PC-3 (cell line): ENCODE results near the gene PBX3. TPM values are rescaled to one million over a fixed set of nuclear protein-coding genes. Genes with fewer than 3 reads are reported as not detected.
A peak's percentile ranks its signal among the peaks of the same experiment; 100 is the strongest.

Source experiments
- ATAC-seq: fragments of 200-7000 bp; cut with Tn5 transposase; 2 replicates; pipeline ENCODE4 v1.9.1; 2020; ENCODE audit warnings: mild to moderate bottlenecking, moderate library complexity
- BruUV-seq: library from RNA; stranded (reverse); fragments of 400-500 nt; replicated peaks from 2 replicates; lab custom pipeline; 2021; lab: Mats Ljungman, UMichigan
- CTCF ChIA-PET: fragments of 300-600 bp; sonication (Branson Sonifier 250); formaldehyde crosslinking; loops from one replicate; lab custom pipeline; 2022; ENCODE audit warnings: antibody characterized with exemption; lab: Charles Lee
- POLR2A ChIA-PET: fragments of 300-600 bp; sonication (Branson Sonifier 250); formaldehyde crosslinking; loops from one replicate; lab custom pipeline; 2022; ENCODE audit warnings: antibody characterized with exemption; ENCODE audit not compliant: unreplicated experiment; lab: Charles Lee
- DNase-seq: peaks from one replicate; pipeline ENCODE4 v3.0.0-alpha.2; 2015
- H2AFZ ChIP-seq: fragments of 300-600 bp; sonication (generic); 2 replicates; pipeline ENCODE4 v1.6.0; 2016; ENCODE audit warnings: antibody characterized with exemption, low read length
- H3F3A ChIP-seq: fragments of 300-600 bp; sonication (generic); one replicate; pipeline ENCODE4 v1.6.0; 2017; ENCODE audit warnings: antibody characterized with exemption, low read length, control low read depth, mild to moderate bottlenecking; ENCODE audit not compliant: unreplicated experiment
- H3K27ac ChIP-seq: fragments of 300-600 bp; sonication (generic); 2 replicates; pipeline ENCODE4 v1.5.1; 2016; ENCODE audit warnings: mild to moderate bottlenecking, low read length
- H3K27me3 ChIP-seq: fragments of 300-600 bp; sonication (generic); 2 replicates; pipeline ENCODE4 v1.6.1; 2016; ENCODE audit warnings: low read length, mixed read lengths
- H3K36me3 ChIP-seq: fragments of 300-600 bp; sonication (generic); 2 replicates; pipeline ENCODE4 v1.6.1; 2016; ENCODE audit warnings: low read depth, mixed run types, low read length, mixed read lengths
- H3K4me1 ChIP-seq: fragments of 300-600 bp; sonication (generic); 2 replicates; pipeline ENCODE4 v1.5.1; 2016; ENCODE audit warnings: low read length; ENCODE audit not compliant: insufficient read depth
- H3K4me2 ChIP-seq: fragments of 300-600 bp; sonication (generic); 2 replicates; pipeline ENCODE4 v1.6.0; 2016; ENCODE audit warnings: low read length
- H3K4me3 ChIP-seq: fragments of 300-600 bp; sonication (generic); 2 replicates; pipeline ENCODE4 v1.5.1; 2016; ENCODE audit warnings: mild to moderate bottlenecking, low read length, mixed read lengths
- H3K79me2 ChIP-seq: fragments of 300-600 bp; sonication (generic); 2 replicates; pipeline ENCODE4 v1.6.1; 2017; ENCODE audit warnings: low read length, mixed read lengths
- H3K9ac ChIP-seq: fragments of 300-600 bp; sonication (generic); 2 replicates; pipeline ENCODE4 v1.6.0; 2016; ENCODE audit warnings: mild to moderate bottlenecking, low read length
- H3K9me2 ChIP-seq: fragments of 300-600 bp; sonication (generic); replicated peaks from 2 replicates; pipeline ENCODE4 v1.6.1; 2016; ENCODE audit warnings: mixed run types, low read length, mixed read lengths
- H3K9me3 ChIP-seq: fragments of 300-600 bp; sonication (generic); 2 replicates; pipeline ENCODE4 v1.6.1; 2016; ENCODE audit warnings: low read length, mixed read lengths
- H4K20me1 ChIP-seq: fragments of 300-600 bp; sonication (generic); 2 replicates; pipeline ENCODE4 v1.6.1; 2016; ENCODE audit warnings: low read length, mixed read lengths
- CTCF ChIP-seq: fragments of 300-600 bp; sonication (generic); conservative IDR thresholded peaks from 2 replicates; pipeline ENCODE4 v1.5.1; 2017; ENCODE audit warnings: antibody characterized with exemption, low read depth, mild to moderate bottlenecking, low read length
- EZH2 ChIP-seq: fragments of 300-600 bp; sonication (generic); IDR thresholded peaks from one replicate; pipeline ENCODE4 v1.6.1; 2017; ENCODE audit warnings: antibody characterized with exemption, mild to moderate bottlenecking, low read length; ENCODE audit not compliant: unreplicated experiment
- EZH2phosphoT487 ChIP-seq: fragments of 300-600 bp; sonication (generic); IDR thresholded peaks from 2 replicates; pipeline ENCODE4 v1.6.1; 2018; ENCODE audit warnings: mild to moderate bottlenecking, antibody characterized with exemption, low read length, borderline replicate concordance
- intact Hi-C: fragments of 100-400 bp; cut with micrococcal nuclease; formaldehyde crosslinking; loops from 2 replicates; pipeline ENCODE4 v1.9.0; 2023
- total RNA-seq: library from RNA; depleted of rRNA; stranded (reverse); fragments of >200 nt; gene quantifications from 2 replicates; pipeline ENCODE4 v1.2.3, GENCODE V29; 2014

Gene PBX3
- total RNA-seq, 1 experiment from 2014 or later: 35.5 TPM

- no peaks in the 10 kb centered on the region for H3K36me3 ChIP-seq
- no peak overlapping the region for H3K9ac ChIP-seq
- H3K27me3 ChIP-seq: no peaks in the 10 kb centered on the region
- no peak overlapping the region for H2AFZ ChIP-seq
- no peak overlapping the region for H3K4me2 ChIP-seq
- ATAC-seq (no peak), DNase-seq (no peak)
- H3K9me2 ChIP-seq: no peaks in the 10 kb centered on the region
- ChIA-PET POLR2A (no interaction called here), CTCF (no interaction called here)
- no peaks in the 10 kb centered on the region; the same call in 1 of the 2 replicates for H3K4me1 ChIP-seq
- H3K79me2 ChIP-seq: no peaks in the 10 kb centered on the region
- H3K4me3 ChIP-seq: no peak overlapping the region
- intact Hi-C loops: no loop called here
- H3K9me3 ChIP-seq: no peaks in the 10 kb centered on the region
- no peaks in the 10 kb centered on the region for H3F3A ChIP-seq
- BruUV-seq: no TSS peak
- H3K27ac ChIP-seq: no peak overlapping the region
- H4K20me1 ChIP-seq: no peaks in the 10 kb centered on the region
- TF ChIP-seq EZH2 (no peak), CTCF (no peak), EZH2phosphoT487 (no peak)
Observed at GRCh38 chr9:125924351-125924750, 177.2 kb downstream of the PBX3 start.

GRCh38 chr9:125926936-125927335, 179.8 kb downstream of the PBX3 start:
- Histone ChIP-seq H3K9ac (no peak overlapping the region), H3K79me2 (no peaks in the 10 kb centered on the region), H3K9me3 (no peaks in the 10 kb centered on the region), H3K4me1 (peaks cover 8% of the 10 kb centered on the region), H3F3A (no peaks in the 10 kb centered on the region), H4K20me1 (no peaks in the 10 kb centered on the region), H3K27ac (no peak overlapping the region), H2AFZ (no peak overlapping the region), H3K36me3 (no peaks in the 10 kb centered on the region), H3K27me3 (no peaks in the 10 kb centered on the region), H3K9me2 (no peaks in the 10 kb centered on the region), H3K4me3 (no peak overlapping the region), H3K4me2 (no peak overlapping the region)
- TF ChIP-seq EZH2: no peak
- no peak for TF ChIP-seq CTCF
- TF ChIP-seq EZH2phosphoT487: no peak
- ChIA-PET CTCF (no interaction called here), POLR2A (no interaction called here)
- ATAC-seq (no peak), DNase-seq (no peak)
- intact Hi-C loops: no loop called here
- BruUV-seq: no TSS peak

GRCh38 chr9:125929846-125930245, 182.7 kb downstream of the PBX3 start:
- H3K4me3 ChIP-seq: no peak overlapping the region
- ATAC-seq: 0 out of 2 replicates have a peak, but pooled peaks have one; percentile 20
- no peaks in the 10 kb centered on the region for H3K9me2 ChIP-seq
- no peaks in the 10 kb centered on the region for H3F3A ChIP-seq
- TF ChIP-seq EZH2: no peak
- TF ChIP-seq CTCF: no peak
- TF ChIP-seq EZH2phosphoT487: no peak
- H3K4me2 ChIP-seq: no peak overlapping the region
- no peaks in the 10 kb centered on the region for H3K27me3 ChIP-seq
- BruUV-seq: no TSS peak
- H3K9ac ChIP-seq: no peak overlapping the region
- H3K9me3 ChIP-seq: no peaks in the 10 kb centered on the region
- H3K36me3 ChIP-seq: no peaks in the 10 kb centered on the region
- no peak overlapping the region for H3K27ac ChIP-seq
- H2AFZ ChIP-seq: no peak overlapping the region
- H4K20me1 ChIP-seq: no peaks in the 10 kb centered on the region
- CTCF ChIA-PET: no interaction called here
- no peaks in the 10 kb centered on the region for H3K79me2 ChIP-seq
- intact Hi-C loops: no loop called here
- POLR2A ChIA-PET: no interaction called here
- peaks cover 17% of the 10 kb centered on the region for H3K4me1 ChIP-seq
- peak; percentile 9 for DNase-seq
